ENCODE data around the gene ABI3BP.

The ABI3BP gene

DNA sequence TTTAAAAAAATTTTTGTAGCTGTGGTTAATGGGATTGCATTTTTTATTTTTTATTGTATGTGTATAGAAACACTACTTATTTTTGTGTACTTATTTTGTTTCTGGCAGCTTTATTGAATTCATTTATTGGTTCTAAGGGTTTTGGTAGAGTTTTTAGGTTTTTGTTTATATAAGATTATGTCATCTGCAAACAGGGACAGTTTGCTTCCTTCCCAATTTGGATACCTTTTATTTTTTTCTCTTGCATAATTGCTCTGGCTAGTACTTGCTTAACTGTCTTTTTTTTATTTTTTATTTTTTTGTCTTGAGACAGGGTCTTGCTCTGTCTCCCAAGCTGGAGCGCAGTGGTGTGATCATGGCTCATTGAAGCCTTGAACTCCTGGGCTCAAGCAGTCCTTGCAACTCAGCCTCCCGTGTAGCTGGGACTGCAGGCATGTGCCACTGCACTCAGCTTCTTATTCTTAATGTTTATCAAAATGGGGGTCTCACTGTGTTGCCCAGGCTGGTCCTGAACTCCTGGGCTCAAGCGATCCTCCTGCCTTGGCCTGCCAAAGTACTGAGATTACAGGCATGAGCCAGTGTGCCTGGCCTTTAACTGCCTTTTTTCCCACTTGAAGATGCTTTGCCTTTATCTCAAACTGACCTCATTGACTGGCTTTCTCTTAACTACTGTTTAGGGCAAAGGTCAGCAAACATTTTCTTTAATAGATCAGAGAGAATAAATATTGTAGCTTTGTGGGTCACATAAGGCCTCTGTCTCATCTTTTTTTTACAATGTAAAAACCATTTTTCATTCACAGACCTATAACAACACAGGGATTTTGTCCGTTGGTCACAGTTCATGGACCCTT, 275.4 kb downstream of the ABI3BP start:
- no peak for DNase-seq

DNA sequence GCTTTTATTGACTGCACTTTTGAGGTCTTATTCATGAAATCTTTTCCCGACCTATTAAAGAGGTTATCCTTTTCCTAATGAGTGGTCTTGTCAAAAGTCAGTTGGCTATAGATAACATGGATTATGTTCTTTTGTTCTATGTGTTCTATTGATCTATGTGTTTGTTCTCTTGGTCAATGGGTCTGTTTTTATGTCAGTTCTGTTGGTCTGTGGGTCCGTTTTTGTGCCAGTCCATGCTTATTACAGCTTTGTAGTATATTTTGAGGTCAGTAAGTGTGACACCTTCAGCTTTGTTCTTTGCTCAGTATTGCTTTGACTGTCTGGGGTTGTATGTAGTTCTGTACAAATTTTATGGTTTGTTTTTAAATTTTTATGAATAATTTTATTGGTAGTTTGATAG, 276.2 kb downstream of the ABI3BP start:
- no peak for DNase-seq

DNA sequence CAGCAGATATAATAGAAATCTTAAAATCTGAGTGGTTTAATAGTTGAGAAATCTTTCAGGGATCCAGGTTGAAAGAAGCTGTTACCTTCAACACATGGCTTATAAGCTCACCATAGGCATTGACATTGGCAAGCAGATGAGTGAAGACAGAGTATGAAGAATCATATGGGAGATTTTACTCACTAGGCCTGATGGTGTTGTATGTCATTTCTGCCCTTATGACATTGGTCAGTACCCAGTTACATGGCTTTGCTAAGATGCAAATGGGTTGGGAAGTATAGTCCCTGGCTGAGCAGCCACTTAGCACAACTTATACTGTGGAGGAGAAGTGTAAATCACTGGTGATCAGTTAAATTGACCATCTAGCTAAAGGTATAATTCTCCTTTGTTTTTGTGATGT, 278.0 kb downstream of the ABI3BP start:
- no peak for DNase-seq

DNA sequence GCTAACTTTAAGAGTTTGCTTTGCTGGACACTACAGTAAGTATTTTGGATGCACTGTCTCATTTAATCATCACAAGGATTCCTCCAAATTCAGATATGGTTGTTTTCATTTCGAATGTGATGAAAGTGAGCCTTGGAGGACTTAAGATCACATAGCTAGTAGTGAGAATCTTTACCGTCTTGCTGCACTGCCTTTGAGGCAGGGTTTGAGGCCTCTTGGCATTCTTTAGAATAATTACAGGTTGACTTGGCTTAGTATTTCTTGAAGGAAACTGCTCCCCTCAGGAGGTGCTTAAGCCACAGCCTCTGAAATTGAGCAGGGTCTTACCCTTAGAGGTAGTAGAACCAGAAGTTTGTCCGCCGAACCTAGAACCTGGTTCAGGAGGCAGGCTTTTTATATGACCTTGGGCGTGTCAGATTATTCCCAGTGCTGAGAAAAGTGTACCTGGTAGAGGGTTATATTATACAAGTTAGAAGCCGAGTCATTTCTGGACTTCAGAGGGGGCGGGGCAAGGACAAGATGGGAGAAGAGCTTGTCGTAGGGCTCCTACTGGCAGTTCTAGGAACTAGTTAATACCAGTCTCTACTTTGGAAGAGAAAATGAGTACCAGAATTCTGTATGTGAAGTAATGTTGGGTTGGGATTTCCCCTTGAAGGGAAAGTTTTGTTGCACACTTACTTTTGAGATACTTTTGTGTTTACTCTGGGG, 282.8 kb downstream of the ABI3BP start:
- DNase-seq, result peak; percentile 60 to 79

DNA sequence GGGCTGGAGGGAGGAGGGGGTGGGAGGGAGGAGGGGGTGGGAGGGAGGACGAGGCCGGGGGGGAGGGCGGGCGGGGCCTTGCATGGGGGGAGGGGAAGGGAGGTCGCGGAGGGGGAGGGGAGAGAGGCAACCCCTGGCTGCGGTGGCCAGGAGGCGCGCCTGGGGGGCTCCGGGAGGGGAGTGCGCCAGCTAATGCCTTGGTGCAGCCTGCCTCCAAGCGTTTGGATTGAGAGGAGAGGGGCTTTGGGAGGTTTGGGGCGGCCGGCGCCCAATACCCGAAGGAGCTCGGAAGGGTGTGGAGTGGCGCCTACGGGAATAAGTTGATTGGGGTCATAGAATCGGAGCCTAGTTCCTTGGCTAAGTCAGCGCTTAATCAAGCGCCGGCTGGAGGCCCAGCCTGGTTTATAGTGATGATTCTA, 283.4 kb downstream of the ABI3BP start:
- peak in 1 of 2 experiments; percentile 46 for DNase-seq

DNA sequence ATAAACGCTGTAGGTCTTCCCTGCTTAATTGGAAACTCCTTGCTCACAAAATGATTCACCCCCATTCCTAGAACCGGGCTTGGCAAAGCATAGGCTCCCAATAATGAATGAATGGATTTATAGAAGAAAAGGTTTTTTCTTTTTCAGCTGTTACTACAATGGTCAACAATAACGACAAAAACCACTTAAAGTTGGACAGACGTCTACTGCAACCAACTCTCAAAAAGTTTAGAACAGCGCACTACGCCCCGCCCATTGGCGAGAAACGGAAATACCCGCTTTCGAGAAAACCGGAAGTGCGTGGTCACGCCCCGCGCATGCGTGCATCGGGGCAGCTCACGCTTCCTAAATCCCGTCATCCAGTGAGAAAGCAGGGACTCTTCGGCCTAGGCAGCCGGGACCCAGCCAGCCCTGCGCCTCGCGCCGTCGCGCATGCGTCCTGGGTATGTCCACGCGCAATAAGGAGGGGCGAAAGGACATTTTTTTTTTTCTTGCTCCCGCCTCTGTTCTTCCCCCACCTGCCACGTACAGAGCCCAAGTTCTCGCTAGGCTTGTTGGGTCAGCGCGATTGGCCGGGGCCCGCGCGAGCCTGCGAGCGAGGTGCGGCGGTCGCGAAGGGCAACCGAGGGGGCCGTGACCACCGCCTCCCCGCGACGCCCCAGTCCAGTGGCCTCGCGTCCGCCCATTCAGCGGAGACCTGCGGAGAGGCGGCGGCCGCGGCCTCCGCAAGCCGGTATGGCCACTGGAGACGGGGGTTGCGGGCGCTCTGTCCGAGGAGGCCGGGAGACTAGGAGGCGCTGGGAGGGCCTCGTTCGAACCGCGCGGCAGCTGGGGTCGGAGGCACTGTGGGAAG, 284.0 kb downstream of the ABI3BP start, which contains the start of gene TFG:
Gene TFG (plus strand): TSS at position 506 of the 853 bp plus-strand sequence. CDS start 4,192 bp downstream, outside the sequence.
- DNase-seq, result peak; percentile 94 to 98

DNA sequence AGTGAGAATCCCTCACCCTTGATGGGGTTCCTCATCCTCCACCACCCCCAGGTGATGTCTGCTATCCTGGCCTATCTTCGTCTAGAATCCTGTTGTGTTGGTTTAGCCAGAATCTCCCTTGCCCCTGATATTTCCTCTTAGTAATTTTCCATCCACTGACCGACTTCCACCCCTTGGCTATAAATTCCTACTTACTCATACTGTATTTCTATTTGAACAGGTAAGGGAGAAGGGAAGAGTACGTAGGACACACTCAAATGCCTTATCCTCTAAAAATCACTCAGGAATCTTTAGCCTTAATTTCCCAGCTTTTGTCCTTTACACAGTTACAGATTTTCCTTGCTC, 284.6 kb downstream of the ABI3BP start:
- no peak for DNase-seq

DNA sequence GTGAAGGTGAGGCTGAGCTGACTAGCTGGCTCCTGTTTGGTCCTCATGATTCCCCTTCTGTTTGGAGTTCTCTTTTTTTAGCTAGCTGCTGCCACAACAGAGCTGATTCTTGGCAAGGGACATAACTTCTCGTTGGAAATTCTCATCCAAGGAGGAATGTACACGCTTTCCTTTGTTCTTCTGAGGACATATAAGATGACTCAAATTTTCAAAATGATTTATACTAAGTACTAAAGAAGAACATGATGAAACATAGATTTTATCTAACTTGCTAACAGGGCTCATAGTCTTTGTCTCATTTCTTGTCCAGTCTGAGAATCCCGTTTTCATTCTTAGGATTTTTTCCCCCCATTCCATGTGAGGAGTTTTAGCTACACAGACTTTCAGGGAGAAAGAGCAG, 286.9 kb downstream of the ABI3BP start:
- DNase-seq, result no peak

DNA sequence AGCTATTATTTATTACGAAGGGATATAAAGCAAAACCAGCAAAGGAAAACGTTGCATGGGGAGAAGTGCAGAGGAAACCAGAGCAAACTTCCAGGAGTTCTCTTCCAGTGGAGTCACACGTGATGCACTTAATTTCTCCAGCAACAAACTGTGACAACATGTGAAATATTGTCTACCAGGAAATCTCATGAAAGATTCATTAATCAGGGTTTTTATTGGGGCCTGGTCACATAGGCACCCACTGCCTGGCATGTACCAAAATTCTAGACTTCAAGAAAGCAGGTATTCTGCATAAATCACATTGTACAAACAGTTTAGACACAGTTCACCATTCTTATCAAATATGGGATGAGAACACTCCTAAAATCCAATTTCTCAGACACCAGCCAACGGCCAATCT, 289.4 kb downstream of the ABI3BP start:
- no peak for DNase-seq

DNA sequence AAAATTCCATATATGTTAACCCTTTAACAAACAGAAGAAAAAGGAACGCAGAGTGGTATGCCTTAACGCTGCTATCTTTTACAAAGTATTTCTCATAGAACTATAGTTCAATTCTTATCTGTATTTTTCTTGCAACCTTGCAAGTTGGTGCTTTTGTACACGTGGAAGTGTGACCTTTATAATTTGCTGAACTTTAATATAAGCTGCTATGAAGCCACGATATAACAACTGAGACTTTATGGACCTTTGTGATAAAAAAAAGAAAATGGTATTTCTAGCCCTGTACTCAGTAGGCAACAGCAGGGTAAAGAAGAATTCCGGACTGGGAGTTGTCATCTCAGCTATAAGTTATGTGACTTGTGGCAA, 290.3 kb downstream of the ABI3BP start:
- DNase-seq, result no peak

DNA sequence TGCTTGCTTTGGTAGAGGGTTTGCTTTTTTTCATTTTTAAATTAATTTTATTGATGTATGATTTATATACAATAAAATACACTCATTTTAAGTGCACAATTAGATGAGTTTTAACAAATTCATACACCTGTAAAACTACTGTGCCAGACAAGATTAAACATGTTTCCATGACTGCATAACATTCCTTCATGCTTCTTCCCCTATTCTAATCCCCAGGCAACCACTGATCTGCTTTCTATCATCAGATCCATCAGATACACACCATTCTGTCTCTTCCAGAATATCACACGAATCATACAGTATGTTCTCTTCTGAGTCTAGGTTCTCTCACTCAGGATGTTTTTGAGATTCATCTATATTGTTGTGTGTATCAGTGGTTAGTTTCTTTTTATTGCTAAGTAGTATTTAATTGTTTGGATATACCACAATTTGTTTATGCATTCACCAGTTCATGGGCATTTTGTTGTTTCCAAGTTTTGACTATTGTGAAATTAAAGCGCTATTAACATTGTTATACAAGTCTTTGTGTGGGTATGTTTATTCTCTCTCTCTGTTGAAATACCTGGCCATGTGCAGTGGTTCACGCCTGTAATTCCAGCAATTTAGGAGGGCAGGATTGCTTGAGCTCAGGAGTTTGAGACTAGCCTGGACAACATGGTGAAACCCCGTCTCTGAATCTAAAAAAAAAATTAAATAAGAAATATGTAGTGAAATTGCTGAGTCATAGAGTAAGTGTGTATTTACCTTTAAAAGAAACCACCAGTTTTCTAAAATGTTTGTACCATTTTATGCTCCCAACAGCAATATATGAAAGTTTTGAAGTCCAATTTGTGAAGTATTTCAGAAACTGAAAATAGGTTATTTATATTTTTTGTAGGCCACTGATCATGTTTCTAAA, 290.9 kb downstream of the ABI3BP start:
- no peak for DNase-seq

DNA sequence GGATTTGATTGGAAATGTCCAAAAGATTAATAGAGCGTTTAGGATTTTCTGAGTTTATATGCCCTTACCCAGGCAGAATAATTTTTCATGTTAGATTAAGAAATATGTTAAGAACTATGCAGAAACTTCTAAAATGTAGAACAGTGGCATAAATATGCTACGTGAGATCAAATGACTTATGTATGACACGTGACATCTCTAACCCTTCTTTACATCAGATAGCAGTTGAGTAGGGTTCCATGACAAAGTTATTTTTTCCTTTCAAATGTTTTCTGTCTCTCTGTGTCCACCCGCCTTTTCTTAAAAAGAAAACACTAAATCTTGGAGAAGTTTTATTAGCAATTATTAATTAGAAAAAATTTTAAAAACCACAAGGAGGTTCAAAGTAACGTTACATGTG, 292.5 kb downstream of the ABI3BP start:
- DNase-seq, result no peak
